Inflammatory macrophage treated with lipopolysaccharide for 4 hours (primary cell): Measurements from ENCODE around the gene FAM217A.

Experiments
- DNase-seq: peaks from one replicate; pipeline ENCODE4 v3.0.0-alpha.2; 2020

Gene FAM217A

DNA sequence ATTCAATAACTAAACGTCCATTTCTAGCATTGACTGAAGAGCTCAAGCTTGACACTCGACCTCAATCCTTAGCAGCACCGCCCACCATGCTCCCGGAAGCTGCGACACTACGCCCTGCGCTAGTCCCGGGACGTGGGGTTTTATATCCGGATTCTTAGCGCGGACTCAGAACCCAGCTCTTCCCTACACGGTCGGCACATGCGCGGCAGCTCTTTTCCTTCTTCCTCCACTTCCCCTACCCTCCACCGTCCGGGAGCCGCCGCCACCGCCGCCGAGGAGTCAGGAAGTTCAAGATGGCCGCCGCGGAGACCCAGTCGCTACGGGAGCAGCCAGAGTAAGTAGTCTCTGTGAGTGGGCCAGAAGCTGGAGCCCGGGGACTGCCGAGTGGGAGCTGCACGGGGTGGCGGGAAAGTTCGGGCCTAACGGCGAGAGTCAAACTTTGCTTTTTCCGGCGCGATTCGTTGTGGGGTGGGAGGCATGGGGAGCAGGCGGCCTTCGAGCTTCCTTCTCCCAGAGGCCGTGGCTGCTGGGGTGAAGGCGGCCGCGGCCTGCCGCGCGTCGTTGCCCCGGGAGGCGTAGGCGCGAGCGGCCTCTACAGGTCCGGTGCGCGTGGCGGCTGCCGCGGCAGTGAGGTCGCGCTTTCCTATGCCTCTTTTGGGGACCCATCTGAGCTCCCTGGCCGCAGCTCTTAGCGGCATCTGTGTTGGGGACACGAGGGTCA, 57.6 kb downstream of the FAM217A start:
- DNase-seq, result peak; percentile 99

- DNase-seq, result no peak
Measured at GRCh38 chr6:4020822-4021132, 58.2 kb downstream of the FAM217A start.

DNA sequence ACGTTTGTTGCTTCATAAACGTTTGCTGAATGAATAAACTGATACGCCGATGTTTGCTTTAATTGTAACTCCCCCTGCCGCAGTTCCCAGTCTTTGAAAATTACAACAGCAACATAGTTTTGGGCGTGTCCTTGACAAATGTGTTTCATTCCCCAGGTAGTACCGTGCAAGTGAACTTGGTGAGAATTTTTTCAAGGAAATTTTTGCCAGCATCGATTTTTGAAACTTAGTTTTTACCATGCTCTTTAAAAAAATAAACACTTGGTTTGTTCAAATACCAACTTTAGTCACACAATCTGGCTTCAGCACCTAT, 60.1 kb downstream of the FAM217A start:
- DNase-seq, result no peak
